GM23338 (cell line): ENCODE measurements around the gene MAD1L1.

Experiments
- CREB1 ChIP-seq: fragments of 250-450 bp; sonication (Bioruptor Pico); IDR thresholded peaks from 2 replicates; pipeline ENCODE4 v1.5.0; 2020; ENCODE audit warnings: low read depth, mild to moderate bottlenecking, moderate library complexity
- CTCF ChIP-seq, 2 experiments: fragments of 200-600 bp in 1 of 2; sonication (generic) in 1 of 2; conservative IDR thresholded peaks; 2 replicates each; pipeline versions ENCODE4 v1.5.1 to v1.6.1; 2016 to 2017; ENCODE audit warnings: antibody characterized with exemption in 2 of 2, low read depth in 2 of 2, mild to moderate bottlenecking in 2 of 2, moderate library complexity in 1 of 2
- ETS1 ChIP-seq: IDR thresholded peaks from 2 replicates; pipeline ENCODE4 v1.6.1; 2016; ENCODE audit warnings: antibody characterized with exemption
- EZH2 ChIP-seq: fragments of 200-600 bp; sonication (generic); IDR thresholded peaks from one replicate; pipeline ENCODE4 v1.8.0; 2017; ENCODE audit warnings: antibody characterized with exemption, mild to moderate bottlenecking, low read depth; ENCODE audit not compliant: unreplicated experiment
- EZH2phosphoT487 ChIP-seq: fragments of 200-600 bp; sonication (generic); IDR thresholded peaks from one replicate; pipeline ENCODE4 v1.8.1; 2018; ENCODE audit warnings: antibody characterized with exemption; ENCODE audit not compliant: unreplicated experiment
- JUNB ChIP-seq: IDR thresholded peaks from one replicate; pipeline ENCODE4 v1.6.1; 2016; ENCODE audit warnings: antibody characterized with exemption; ENCODE audit not compliant: unreplicated experiment
- NANOG ChIP-seq: IDR thresholded peaks from 2 replicates; pipeline ENCODE4 v1.6.1; 2016; ENCODE audit warnings: antibody characterized with exemption, borderline replicate concordance
- POLR2AphosphoS5 ChIP-seq: IDR thresholded peaks from 2 replicates; pipeline ENCODE4 v1.6.1; 2016; ENCODE audit warnings: antibody characterized with exemption, low read depth
- REST ChIP-seq: IDR thresholded peaks from one replicate; pipeline ENCODE4 v1.6.1; 2018; ENCODE audit warnings: antibody characterized with exemption; ENCODE audit not compliant: unreplicated experiment
- STAT1 ChIP-seq: IDR thresholded peaks from one replicate; pipeline ENCODE4 v1.6.1; 2016; ENCODE audit warnings: antibody characterized with exemption; ENCODE audit not compliant: unreplicated experiment
- ZNF114 ChIP-seq: fragments of 250-450 bp; sonication (Bioruptor Pico); IDR thresholded peaks from 2 replicates; pipeline ENCODE4 v1.5.0; 2020; ENCODE audit warnings: mild to moderate bottlenecking, moderate library complexity
- ZNF331 ChIP-seq: fragments of 250-450 bp; sonication (Bioruptor Pico); IDR thresholded peaks from 2 replicates; pipeline ENCODE4 v1.5.0; 2020; ENCODE audit warnings: low read depth, mild to moderate bottlenecking, moderate library complexity

- TF ChIP-seq CTCF (conservative IDR thresholded peaks at IDR 0.05; ENCODE audit: low read depth in 2 of 2) (no peak), REST (no peak), EZH2 (no peak), ZNF331 (CRISPR knock-in tag) (no peak), POLR2AphosphoS5 (no peak), ETS1 (no peak), EZH2phosphoT487 (no peak), STAT1 (no peak), CREB1 (CRISPR knock-in tag) (no peak), JUNB (no peak), ZNF114 (no peak), NANOG (no peak)
Measured at GRCh38 chr7:2227699-2228098, 5.0 kb downstream of the MAD1L1 start.
